Activated CD4-positive, alpha-beta T cell treated with anti-CD3 and anti-CD28 coated beads for 36 hours (primary cell): ENCODE results near the gene ZNF431. TPM values are rescaled to one million over a fixed set of nuclear protein-coding genes. Genes with fewer than 3 reads are reported as not detected.

Experiments
- ATAC-seq: fragments of 200-7000 bp; cut with Tn5 transposase; one replicate; pipeline ENCODE4 v1.10.0; 2021; ENCODE audit warnings: mild to moderate bottlenecking, moderate library complexity
- CTCF ChIA-PET: fragments of 350-600 bp; sonication (Branson Sonifier 250); formaldehyde crosslinking; loops from one replicate; lab custom pipeline; 2021; ENCODE audit warnings: antibody characterized with exemption; lab: Charles Lee
- POLR2A ChIA-PET: fragments of 350-600 bp; sonication (Branson Sonifier 250); formaldehyde crosslinking; loops from one replicate; lab custom pipeline; 2021; ENCODE audit warnings: antibody characterized with exemption, inconsistent platforms; lab: Charles Lee
- DNase-seq: peaks from one replicate; pipeline ENCODE4 v3.0.0-alpha.2; 2020
- H3K27ac Mint-ChIP-seq: one replicate; pipeline ENCODE4 v1.8.0; 2021; ENCODE audit warnings: mixed read lengths
- H3K27me3 Mint-ChIP-seq: one replicate; pipeline ENCODE4 v1.8.0; 2021; ENCODE audit warnings: mixed read lengths
- H3K36me3 Mint-ChIP-seq: one replicate; pipeline ENCODE4 v1.8.0; 2021; ENCODE audit warnings: low read depth, mixed read lengths
- H3K4me1 Mint-ChIP-seq: one replicate; pipeline ENCODE4 v1.8.0; 2021; ENCODE audit warnings: mixed read lengths
- H3K4me3 Mint-ChIP-seq: one replicate; pipeline ENCODE4 v1.8.0; 2021; ENCODE audit warnings: mild to moderate bottlenecking, moderate library complexity, mixed read lengths
- H3K9me3 Mint-ChIP-seq: one replicate; pipeline ENCODE4 v1.8.0; 2021; ENCODE audit warnings: low read depth, mixed read lengths
- intact Hi-C, 2 experiments: fragments of 100-400 bp; cut with DNase I in 1 of 2; cut with micrococcal nuclease in 1 of 2; formaldehyde crosslinking; loops; one replicate each; pipeline versions ENCODE4 v1.14.2 to v1.15.1; 2022 to 2024; cut with DNase I, micrococcal nuclease
- total RNA-seq, 2 experiments: library from RNA; stranded (reverse); gene quantifications; one replicate each; pipeline ENCODE4 v1.2.3, GENCODE V29; 2021

ZNF431 gene
- total RNA-seq, 2 experiments from 2014 or later: 16.8 to 22.2 TPM

- H3K27me3 Mint-ChIP-seq: no peaks in the 10 kb centered on the region
- DNase-seq (no peak), ATAC-seq (no peak)
- POLR2A ChIA-PET: no interaction called here
- H3K9me3 Mint-ChIP-seq: peaks cover 9% of the 10 kb centered on the region
- peaks cover 91% of the 10 kb centered on the region for H3K36me3 Mint-ChIP-seq
- CTCF ChIA-PET: no interaction called here
- no peak overlapping the region for H3K4me3 Mint-ChIP-seq
- H3K4me1 Mint-ChIP-seq: peaks cover 34% of the 10 kb centered on the region
- intact Hi-C loops: loop anchor here in 1 of 2 experiments (10.0 kb wide), 1 partner anchor 707 kb away; no protein-coding TSS in a partner anchor
- H3K27ac Mint-ChIP-seq: no peak overlapping the region
These were observed 5.7 kb downstream of the ZNF431 start for GRCh38 chr19:21147540-21147939.

GRCh38 chr19:21148681-21149080 lies 6.8 kb downstream of the ZNF431 start:
- POLR2A ChIA-PET: no interaction called here
- ATAC-seq (no peak), DNase-seq (no peak)
- H3K27me3 Mint-ChIP-seq: no peaks in the 10 kb centered on the region
- H3K36me3 Mint-ChIP-seq: peaks cover 96% of the 10 kb centered on the region
- no peak overlapping the region for H3K4me3 Mint-ChIP-seq
- CTCF ChIA-PET: no interaction called here
- peaks cover 9% of the 10 kb centered on the region for H3K9me3 Mint-ChIP-seq
- no peak overlapping the region for H3K27ac Mint-ChIP-seq
- intact Hi-C loops: loop anchor here in 1 of 2 experiments (10.0 kb wide), 1 partner anchor 706 kb away; no protein-coding TSS in a partner anchor
- H3K4me1 Mint-ChIP-seq: peaks cover 24% of the 10 kb centered on the region

GRCh38 chr19:21149877-21150276 lies 8.0 kb downstream of the ZNF431 start:
- peaks cover 9% of the 10 kb centered on the region for H3K9me3 Mint-ChIP-seq

GRCh38 chr19:21151460-21151859 lies 9.6 kb downstream of the ZNF431 start:
- Mint-ChIP-seq H3K9me3 (peaks cover 14% of the 10 kb centered on the region), H3K4me1 (peaks cover 14% of the 10 kb centered on the region), H3K27me3 (no peaks in the 10 kb centered on the region), H3K36me3 (peaks cover 91% of the 10 kb centered on the region), H3K4me3 (no peak overlapping the region), H3K27ac (no peak overlapping the region)
- POLR2A ChIA-PET: no interaction called here
- CTCF ChIA-PET: no interaction called here
- DNase-seq (no peak), ATAC-seq (no peak)
- intact Hi-C loops: no loop called here

More at GRCh38 chr19:21149877-21150276, 8.0 kb downstream of the ZNF431 start:
- H3K4me1 Mint-ChIP-seq: peaks cover 15% of the 10 kb centered on the region
- intact Hi-C loops: loop anchor here in 1 of 2 experiments (10.0 kb wide), 1 partner anchor 705 kb away; no protein-coding TSS in a partner anchor
- no peak for ATAC-seq
- H3K27ac Mint-ChIP-seq: no peak overlapping the region
- no peaks in the 10 kb centered on the region for H3K27me3 Mint-ChIP-seq
- peaks cover 90% of the 10 kb centered on the region for H3K36me3 Mint-ChIP-seq
- no peak for DNase-seq
- H3K4me3 Mint-ChIP-seq: no peak overlapping the region
- CTCF ChIA-PET: no interaction called here
- POLR2A ChIA-PET: interaction anchor here (0.6 kb wide), 1 partner anchor 8 kb away, joined by 3 read pairs; no protein-coding TSS in a partner anchor

- peaks cover 22% of the 10 kb centered on the region for H3K4me1 Mint-ChIP-seq
- H3K27ac Mint-ChIP-seq: no peak overlapping the region
- no peak overlapping the region for H3K4me3 Mint-ChIP-seq
- H3K27me3 Mint-ChIP-seq: no peaks in the 10 kb centered on the region
- POLR2A ChIA-PET: no interaction called here
- ATAC-seq (no peak), DNase-seq (no peak)
- peaks cover 11% of the 10 kb centered on the region for H3K9me3 Mint-ChIP-seq
- intact Hi-C loops: no loop called here
- peaks cover 61% of the 10 kb centered on the region for H3K36me3 Mint-ChIP-seq
- CTCF ChIA-PET: no interaction called here
These were observed 16.8 kb downstream of the ZNF431 start for GRCh38 chr19:21158523-21159135.

GRCh38 chr19:21164541-21164940 lies 22.7 kb downstream of the ZNF431 start:
- intact Hi-C loops: no loop called here
- H3K4me1 Mint-ChIP-seq: peaks cover 12% of the 10 kb centered on the region
- no peak for DNase-seq
- no peak for ATAC-seq
- ChIA-PET CTCF (no interaction called here), POLR2A (no interaction called here)
- peaks cover 59% of the 10 kb centered on the region for H3K36me3 Mint-ChIP-seq
- H3K9me3 Mint-ChIP-seq: no peaks in the 10 kb centered on the region
- H3K4me3 Mint-ChIP-seq: no peak overlapping the region
- H3K27me3 Mint-ChIP-seq: no peaks in the 10 kb centered on the region
- H3K27ac Mint-ChIP-seq: no peak overlapping the region

- Mint-ChIP-seq H3K4me3 (no peak overlapping the region), H3K27me3 (no peaks in the 10 kb centered on the region), H3K36me3 (peaks cover 59% of the 10 kb centered on the region), H3K9me3 (no peaks in the 10 kb centered on the region), H3K4me1 (peaks cover 7% of the 10 kb centered on the region), H3K27ac (no peak overlapping the region)
- no peak for ATAC-seq
- DNase-seq: no peak
- POLR2A ChIA-PET: no interaction called here
- CTCF ChIA-PET: no interaction called here
- intact Hi-C loops: no loop called here
These were observed 24.6 kb downstream of the ZNF431 start for GRCh38 chr19:21166436-21166835.

- POLR2A ChIA-PET: no interaction called here
- H3K4me3 Mint-ChIP-seq: no peak overlapping the region
These were observed 55.9 kb downstream of the ZNF431 start for GRCh38 chr19:21197590-21198295.

GRCh38 chr19:21202865-21203494 lies 61.1 kb downstream of the ZNF431 start:
- intact Hi-C loops: loop anchor here (1.0 to 10.0 kb wide), 6 partner anchors 279 to 1682 kb away; no protein-coding TSS in a partner anchor
- no peaks in the 10 kb centered on the region for H3K4me1 Mint-ChIP-seq
- peak; percentile 57 for ATAC-seq
- no peaks in the 10 kb centered on the region for H3K36me3 Mint-ChIP-seq
- H3K27ac Mint-ChIP-seq: no peak overlapping the region
- no peak overlapping the region for H3K4me3 Mint-ChIP-seq
- peaks cover 7% of the 10 kb centered on the region for H3K27me3 Mint-ChIP-seq
- peaks cover 3% of the 10 kb centered on the region for H3K9me3 Mint-ChIP-seq
- peak; percentile 48 for DNase-seq
- ChIA-PET CTCF (interaction anchor here (0.6 to 1.7 kb wide), 9 partner anchors 13 to 1033 kb away, joined by 3 to 5 read pairs (median 4); no protein-coding TSS in a partner anchor), POLR2A (interaction anchor here (0.6 kb wide), 1 partner anchor 371 kb away, joined by 6 read pairs; no protein-coding TSS in a partner anchor)

More at GRCh38 chr19:21197590-21198295, 55.9 kb downstream of the ZNF431 start:
- H3K27me3 Mint-ChIP-seq: no peaks in the 10 kb centered on the region
- H3K9me3 Mint-ChIP-seq: peaks cover 1% of the 10 kb centered on the region
- no peak overlapping the region for H3K27ac Mint-ChIP-seq
- CTCF ChIA-PET: interaction anchor here (0.5 kb wide), 1 partner anchor 158 kb away, joined by 4 read pairs; no protein-coding TSS in a partner anchor
- DNase-seq (no peak), ATAC-seq (no peak)
- H3K36me3 Mint-ChIP-seq: no peaks in the 10 kb centered on the region
- no peaks in the 10 kb centered on the region for H3K4me1 Mint-ChIP-seq
- intact Hi-C loops: no loop called here

GRCh38 chr19:21210037-21210621 lies 68.3 kb downstream of the ZNF431 start:
- Mint-ChIP-seq H3K27me3 (peaks cover 6% of the 10 kb centered on the region), H3K36me3 (no peaks in the 10 kb centered on the region), H3K4me3 (no peak overlapping the region), H3K9me3 (peaks cover 3% of the 10 kb centered on the region), H3K27ac (no peak overlapping the region), H3K4me1 (no peaks in the 10 kb centered on the region)
- no peak for ATAC-seq
- DNase-seq: no peak
- ChIA-PET CTCF (no interaction called here), POLR2A (no interaction called here)
- intact Hi-C loops: no loop called here

GRCh38 chr19:21221693-21222092 lies 79.9 kb downstream of the ZNF431 start:
- peaks cover 9% of the 10 kb centered on the region for H3K27me3 Mint-ChIP-seq
- ATAC-seq (no peak), DNase-seq (no peak)
- ChIA-PET CTCF (no interaction called here), POLR2A (no interaction called here)
- no peaks in the 10 kb centered on the region for H3K36me3 Mint-ChIP-seq
- H3K9me3 Mint-ChIP-seq: no peaks in the 10 kb centered on the region
- intact Hi-C loops: no loop called here
- no peak overlapping the region for H3K4me3 Mint-ChIP-seq
- H3K27ac Mint-ChIP-seq: no peak overlapping the region
- no peaks in the 10 kb centered on the region for H3K4me1 Mint-ChIP-seq
